HG03469 (cell line): ENCODE data around the gene CTIF.
A peak's percentile ranks its signal among the peaks of the same experiment; 100 is the strongest.

Experiments used
- ATAC-seq: cut with Tn5 transposase; IDR thresholded peaks from one replicate; pipeline ENCODE4 v1.9.1; 2021; ENCODE audit warnings: mild to moderate bottlenecking, moderate library complexity, moderate number of reproducible peaks; ENCODE audit not compliant: unreplicated experiment

The CTIF gene

GRCh38 chr18:48662011-48662661, 123.3 kb downstream of the CTIF start:
- ATAC-seq, result no peak

- no peak for ATAC-seq
Measured at GRCh38 chr18:48663096-48663930, 124.5 kb downstream of the CTIF start.

- no peak for ATAC-seq
Measured at GRCh38 chr18:48663931-48664847, 125.4 kb downstream of the CTIF start.

GRCh38 chr18:48665654-48666053, 126.8 kb downstream of the CTIF start:
- ATAC-seq, result no peak

GRCh38 chr18:48666613-48667012, 127.8 kb downstream of the CTIF start:
- ATAC-seq, result no peak

GRCh38 chr18:48667276-48668254, 128.7 kb downstream of the CTIF start:
- ATAC-seq, result peak; percentile 57

GRCh38 chr18:48668466-48669179, 129.8 kb downstream of the CTIF start:
- ATAC-seq, result no peak

GRCh38 chr18:48669180-48669675, 130.4 kb downstream of the CTIF start:
- ATAC-seq, result no peak

- ATAC-seq, result no peak
Measured at GRCh38 chr18:48669991-48670750, 131.3 kb downstream of the CTIF start.

GRCh38 chr18:48670751-48671560, 132.1 kb downstream of the CTIF start:
- no peak for ATAC-seq

GRCh38 chr18:48671561-48671945, 132.7 kb downstream of the CTIF start:
- ATAC-seq, result no peak

GRCh38 chr18:48672671-48673340, 134.0 kb downstream of the CTIF start:
- no peak for ATAC-seq

GRCh38 chr18:48673456-48673852, 134.6 kb downstream of the CTIF start:
- no peak for ATAC-seq

- ATAC-seq, result no peak
Measured at GRCh38 chr18:48673853-48674721, 135.3 kb downstream of the CTIF start.

GRCh38 chr18:48674758-48675351, 136.0 kb downstream of the CTIF start:
- ATAC-seq, result no peak

GRCh38 chr18:48675352-48675761, 136.5 kb downstream of the CTIF start:
- peak; percentile 64 for ATAC-seq
